ENCODE data around the gene PLEKHF1. TPM values are rescaled to one million over a fixed set of nuclear protein-coding genes. Genes with fewer than 3 reads are reported as not detected.

PLEKHF1 gene
- polyA plus RNA-seq, 1 donor = 2.5 TPM

DNA sequence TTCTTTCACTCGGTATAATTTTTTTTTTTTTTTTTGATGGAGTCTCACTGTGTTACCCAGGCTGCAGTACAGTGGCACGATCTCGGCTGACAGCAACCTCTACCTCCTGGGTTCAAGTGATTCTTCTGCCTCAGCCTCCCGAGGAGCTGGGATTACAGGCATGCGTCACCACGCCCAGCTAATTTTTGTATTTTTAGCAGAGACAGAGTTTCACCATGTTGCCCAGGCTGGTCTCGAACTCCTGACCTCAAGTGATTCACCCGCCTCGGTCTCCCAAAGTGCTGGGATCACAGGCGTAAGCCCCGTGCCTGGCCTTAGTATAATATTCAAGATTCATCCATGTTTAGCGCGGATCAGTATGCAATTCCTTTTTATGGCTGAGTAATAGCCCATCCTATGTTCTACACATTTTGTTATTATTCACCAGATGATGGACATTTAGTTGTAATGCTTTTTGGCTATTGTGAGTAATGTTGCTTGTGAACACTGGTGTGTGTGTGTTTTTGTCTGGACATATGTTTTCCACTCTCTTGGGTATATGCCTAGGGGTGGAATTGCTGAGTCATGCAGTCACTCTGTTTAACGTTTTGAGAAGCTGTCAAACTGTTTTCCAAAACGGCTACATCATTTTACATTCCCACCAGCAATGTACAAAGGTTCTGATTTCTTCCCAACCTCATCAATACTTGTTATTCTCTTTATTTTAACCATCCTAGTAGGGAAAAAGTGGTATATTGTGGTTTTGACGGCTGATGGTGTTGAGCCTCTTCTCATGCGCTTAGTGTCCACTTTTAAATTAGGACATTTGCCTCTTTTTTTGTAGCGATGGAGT is 22.9 kb downstream of the PLEKHF1 start:
- Histone ChIP-seq H3K27ac (ENCODE audit: low read length) (no peak overlapping the region), H3K36me3 (ENCODE audit: control insufficient read depth, insufficient read depth, low read length) (no peaks in the 10 kb centered on the region), H3K27me3 (ENCODE audit: control insufficient read depth, insufficient read depth, low read length) (no peaks in the 10 kb centered on the region), H3K9me3 (ENCODE audit: control insufficient read depth, low read depth, low read length) (no peaks in the 10 kb centered on the region), H3K4me1 (ENCODE audit: control insufficient read depth, insufficient read depth, low read length) (no peaks in the 10 kb centered on the region), H3K4me3 (ENCODE audit: low read length) (no peak overlapping the region)
- WGBS (ENCODE audit: insufficient coverage, low lambda C conversion rate) = 70% methylated on average over 3 of the region's 18 CpGs
- no peak for DNase-seq

DNA sequence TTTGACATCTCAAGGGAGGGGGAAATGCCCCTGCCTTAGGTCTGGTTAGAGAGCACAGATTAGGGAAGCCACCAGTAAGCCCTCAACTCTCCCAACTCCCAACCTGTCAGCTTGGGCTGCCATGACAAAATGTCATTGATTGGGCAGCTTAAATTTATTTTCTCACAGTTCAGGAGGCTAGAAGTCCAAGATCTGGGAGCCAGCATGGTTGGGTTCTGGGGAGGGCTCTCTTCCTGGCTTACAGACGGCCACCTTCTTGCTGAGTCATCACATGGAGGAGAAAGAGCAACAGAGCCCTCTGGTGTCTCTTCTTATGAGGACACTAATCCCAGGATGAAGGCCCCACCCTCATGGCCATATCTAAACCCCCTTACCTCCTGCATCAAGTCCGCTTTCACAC is 25.6 kb downstream of the PLEKHF1 start:
- Histone ChIP-seq H3K4me3 (ENCODE audit: low read length) (no peak overlapping the region), H3K36me3 (ENCODE audit: control insufficient read depth, insufficient read depth, low read length) (no peaks in the 10 kb centered on the region), H3K9me3 (ENCODE audit: control insufficient read depth, low read depth, low read length) (no peaks in the 10 kb centered on the region), H3K4me1 (ENCODE audit: control insufficient read depth, insufficient read depth, low read length) (no peaks in the 10 kb centered on the region), H3K27ac (ENCODE audit: low read length) (no peak overlapping the region), H3K27me3 (ENCODE audit: control insufficient read depth, insufficient read depth, low read length) (no peaks in the 10 kb centered on the region)
- no peak for DNase-seq
- no CpG with 5 or more reads among the region's 2 CpGs for WGBS (ENCODE audit: insufficient coverage, low lambda C conversion rate)

DNA sequence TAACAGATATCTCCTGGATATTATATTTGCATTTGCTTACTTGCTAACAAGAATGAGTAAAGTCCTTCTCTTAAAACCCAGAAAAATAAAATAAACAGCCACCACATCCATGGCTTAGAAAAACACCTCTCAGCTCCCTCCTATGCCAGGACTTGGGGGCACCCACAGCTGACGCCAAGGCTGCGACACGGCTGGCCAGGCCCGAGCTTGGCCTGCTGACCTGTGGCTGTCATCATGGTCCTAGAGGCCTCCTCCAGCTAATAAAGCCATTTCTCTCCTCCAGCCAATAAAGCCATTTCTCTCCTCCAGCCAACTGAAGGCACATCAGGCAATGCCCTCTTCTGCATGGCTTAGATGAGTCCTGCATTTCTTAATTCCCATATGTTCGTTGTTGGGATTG is 28.9 kb downstream of the PLEKHF1 start:
- H3K4me1 ChIP-seq (ENCODE audit: control insufficient read depth, insufficient read depth, low read length) = no peaks in the 10 kb centered on the region
- H3K9me3 ChIP-seq (ENCODE audit: control insufficient read depth, low read depth, low read length) = no peaks in the 10 kb centered on the region
- no peak overlapping the region for H3K27ac ChIP-seq (ENCODE audit: low read length)
- H3K4me3 ChIP-seq (ENCODE audit: low read length) = no peak overlapping the region
- no peak for DNase-seq
- no CpG with 5 or more reads among the region's 5 CpGs for WGBS (ENCODE audit: insufficient coverage, low lambda C conversion rate)
- no peaks in the 10 kb centered on the region for H3K27me3 ChIP-seq (ENCODE audit: control insufficient read depth, insufficient read depth, low read length)
- H3K36me3 ChIP-seq (ENCODE audit: control insufficient read depth, insufficient read depth, low read length) = no peaks in the 10 kb centered on the region

DNA sequence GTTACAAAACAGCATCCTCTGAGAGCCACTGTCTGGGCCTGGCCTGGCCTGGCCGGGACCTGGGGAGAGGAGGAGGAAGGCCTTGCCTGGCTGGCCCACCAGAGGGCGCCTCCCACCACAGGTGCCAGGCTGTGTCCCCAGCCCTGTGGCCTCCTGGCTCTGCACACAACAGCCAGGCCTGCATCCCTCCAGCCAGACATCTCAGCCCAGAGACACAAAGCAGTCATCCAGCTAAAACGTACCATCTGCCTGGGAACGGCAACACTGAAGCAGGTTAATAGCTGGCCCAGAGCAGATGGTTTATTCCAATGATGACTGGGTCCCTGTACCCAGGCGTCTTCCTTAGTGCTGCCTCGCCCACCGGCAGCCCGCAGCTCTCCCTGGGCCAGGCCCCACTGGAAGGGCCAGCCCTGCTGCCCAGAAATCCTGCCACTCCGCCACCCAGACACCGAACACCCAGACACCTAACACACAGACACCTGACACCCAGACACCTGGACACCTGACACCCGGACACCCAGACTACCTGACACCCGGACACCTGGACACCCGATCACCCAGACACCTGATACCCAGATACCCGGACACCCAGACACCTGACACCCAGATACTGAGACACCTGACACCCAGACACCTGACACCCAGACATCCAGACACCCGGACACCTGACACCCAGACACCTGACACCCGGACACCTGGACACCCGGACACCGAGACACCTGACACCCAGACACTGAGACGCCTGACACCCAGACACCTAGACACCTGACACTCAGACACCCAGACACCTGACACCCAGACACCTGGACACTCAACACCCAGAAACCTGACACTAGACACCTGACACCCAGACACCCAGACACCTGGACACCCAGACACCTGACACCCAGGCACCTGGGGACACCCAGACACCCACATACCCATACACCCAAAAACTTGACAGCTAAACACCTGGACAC is 29.7 kb downstream of the PLEKHF1 start:
- Histone ChIP-seq H3K27me3 (ENCODE audit: control insufficient read depth, insufficient read depth, low read length) (no peaks in the 10 kb centered on the region), H3K27ac (ENCODE audit: low read length) (no peak overlapping the region), H3K9me3 (ENCODE audit: control insufficient read depth, low read depth, low read length) (no peaks in the 10 kb centered on the region), H3K4me1 (ENCODE audit: control insufficient read depth, insufficient read depth, low read length) (no peaks in the 10 kb centered on the region), H3K36me3 (ENCODE audit: control insufficient read depth, insufficient read depth, low read length) (no peaks in the 10 kb centered on the region), H3K4me3 (ENCODE audit: low read length) (no peak overlapping the region)
- peak; percentile 62 to 71 for DNase-seq
- WGBS (ENCODE audit: insufficient coverage, low lambda C conversion rate) = no CpG with 5 or more reads among the region's 19 CpGs

DNA sequence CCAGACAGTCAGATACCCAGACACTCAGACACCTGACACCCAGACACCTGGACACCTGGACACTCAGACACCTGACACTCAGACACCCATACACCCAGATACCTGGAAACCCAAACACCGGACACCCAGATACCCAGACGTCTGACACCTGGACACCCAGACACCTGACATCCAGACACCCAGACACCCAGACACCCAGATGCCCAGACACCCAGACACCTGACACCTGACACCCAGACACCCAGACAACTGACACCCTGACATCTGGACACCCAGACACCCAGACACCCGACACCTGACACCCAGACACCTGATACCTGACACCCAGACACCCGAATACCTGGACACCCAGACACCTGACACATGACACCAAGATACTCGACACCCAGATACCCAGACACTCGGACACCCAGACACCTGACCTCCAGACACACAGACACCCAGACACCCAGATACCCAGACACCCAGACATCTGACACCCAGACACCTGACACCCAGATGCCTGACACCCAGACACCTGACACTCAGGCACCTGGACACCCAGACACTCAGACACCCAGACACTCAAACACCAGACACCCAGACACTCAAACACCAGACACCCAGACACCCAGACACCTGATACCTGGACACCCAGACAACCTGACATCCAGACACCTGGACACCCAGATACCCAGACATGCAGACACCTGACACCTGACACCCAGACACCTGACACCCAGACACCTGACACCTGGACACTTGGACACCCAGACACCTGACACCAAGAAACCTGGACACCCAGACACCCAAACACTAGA is 30.7 kb downstream of the PLEKHF1 start:
- H3K9me3 ChIP-seq (ENCODE audit: control insufficient read depth, low read depth, low read length) = no peaks in the 10 kb centered on the region
- no peak overlapping the region for H3K27ac ChIP-seq (ENCODE audit: low read length)
- H3K4me3 ChIP-seq (ENCODE audit: low read length) = no peak overlapping the region
- no peaks in the 10 kb centered on the region for H3K4me1 ChIP-seq (ENCODE audit: control insufficient read depth, insufficient read depth, low read length)
- no peak for DNase-seq
- WGBS (ENCODE audit: insufficient coverage, low lambda C conversion rate) = no CpG with 5 or more reads among the region's 6 CpGs
- no peaks in the 10 kb centered on the region for H3K36me3 ChIP-seq (ENCODE audit: control insufficient read depth, insufficient read depth, low read length)
- no peaks in the 10 kb centered on the region for H3K27me3 ChIP-seq (ENCODE audit: control insufficient read depth, insufficient read depth, low read length)

DNA sequence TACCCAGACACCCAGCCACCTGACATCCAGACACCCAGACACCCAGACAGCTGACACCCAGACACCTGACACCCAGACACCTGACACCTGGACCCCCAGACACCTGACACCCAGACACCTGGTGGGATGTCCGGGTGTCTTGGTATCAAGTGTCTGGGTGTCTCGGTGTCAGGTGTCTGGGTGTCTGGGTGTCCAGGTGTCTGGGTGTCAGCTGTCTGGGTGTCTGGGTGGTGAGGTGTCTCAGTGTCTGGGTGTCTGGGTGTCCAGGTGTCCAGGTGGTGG is 31.2 kb downstream of the PLEKHF1 start:
- DNase-seq = no peak

DNA sequence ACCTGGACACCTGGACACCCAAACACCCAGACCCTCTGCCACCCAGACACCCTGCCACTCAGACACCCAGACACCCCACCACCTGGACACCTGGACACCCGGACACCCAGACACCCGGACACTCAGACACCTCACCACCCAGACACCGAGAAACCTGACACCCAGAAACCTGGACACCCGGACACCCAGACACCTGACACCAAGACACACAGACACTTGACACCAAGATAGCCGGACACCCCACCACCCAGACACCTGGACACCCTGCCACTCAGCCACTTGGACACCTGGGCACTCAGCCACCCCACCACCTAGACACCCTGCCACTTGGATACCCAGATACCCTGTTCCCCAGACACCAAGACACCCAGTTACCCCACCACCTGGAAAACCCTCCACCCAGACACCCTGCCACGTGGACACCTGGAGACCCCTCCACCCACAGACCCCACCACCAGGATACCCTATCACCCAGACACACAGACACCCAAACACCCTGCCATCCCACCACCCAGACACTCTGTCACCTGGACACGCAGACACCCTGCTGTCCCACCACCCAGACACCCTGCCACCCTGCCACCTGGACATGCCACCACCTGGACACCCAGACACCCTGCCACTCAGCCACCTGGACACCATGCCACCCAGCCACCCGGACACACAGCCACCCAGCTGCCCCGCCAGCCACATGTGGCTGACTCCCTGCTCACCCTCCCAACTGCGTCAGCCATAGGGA is 32.4 kb downstream of the PLEKHF1 start:
- no peaks in the 10 kb centered on the region for H3K4me1 ChIP-seq (ENCODE audit: control insufficient read depth, insufficient read depth, low read length)
- no peak overlapping the region for H3K27ac ChIP-seq (ENCODE audit: low read length)
- WGBS (ENCODE audit: insufficient coverage, low lambda C conversion rate) = no CpG with 5 or more reads among the region's 10 CpGs
- H3K36me3 ChIP-seq (ENCODE audit: control insufficient read depth, insufficient read depth, low read length) = peaks cover 14% of the 10 kb centered on the region
- DNase-seq = no peak
- no peaks in the 10 kb centered on the region for H3K9me3 ChIP-seq (ENCODE audit: control insufficient read depth, low read depth, low read length)
- no peak overlapping the region for H3K4me3 ChIP-seq (ENCODE audit: low read length)
- H3K27me3 ChIP-seq (ENCODE audit: control insufficient read depth, insufficient read depth, low read length) = no peaks in the 10 kb centered on the region

More for the DNA sequence above, 31.2 kb downstream of the PLEKHF1 start:
- Histone ChIP-seq H3K9me3 (ENCODE audit: control insufficient read depth, low read depth, low read length) (no peaks in the 10 kb centered on the region), H3K4me3 (ENCODE audit: low read length) (no peak overlapping the region), H3K27ac (ENCODE audit: low read length) (no peak overlapping the region), H3K36me3 (ENCODE audit: control insufficient read depth, insufficient read depth, low read length) (peaks cover 2% of the 10 kb centered on the region), H3K4me1 (ENCODE audit: control insufficient read depth, insufficient read depth, low read length) (no peaks in the 10 kb centered on the region), H3K27me3 (ENCODE audit: control insufficient read depth, insufficient read depth, low read length) (no peaks in the 10 kb centered on the region)
- WGBS (ENCODE audit: insufficient coverage, low lambda C conversion rate) = no CpG with 5 or more reads among the region's 2 CpGs

DNA sequence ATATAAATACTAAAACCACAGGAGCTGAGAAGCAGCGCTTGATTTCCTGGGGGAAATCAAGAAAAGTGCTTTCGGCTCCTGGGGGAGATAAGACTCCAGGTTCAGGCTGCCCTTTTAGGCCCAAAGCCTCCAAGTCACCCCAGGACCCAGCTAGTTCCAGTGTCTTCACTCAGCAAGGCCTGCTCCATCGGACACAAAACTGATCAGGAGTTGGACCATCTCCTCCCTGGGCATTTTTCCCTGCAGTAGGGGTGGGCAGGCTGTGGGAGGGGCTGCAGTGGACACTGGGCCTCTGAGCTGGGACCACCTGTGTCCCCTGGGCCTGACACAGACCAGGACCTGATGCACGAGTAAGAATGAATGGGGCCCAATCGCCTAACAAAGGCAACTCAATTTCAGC is 34.6 kb downstream of the PLEKHF1 start:
- Histone ChIP-seq H3K9me3 (ENCODE audit: control insufficient read depth, low read depth, low read length) (no peaks in the 10 kb centered on the region), H3K4me3 (ENCODE audit: low read length) (no peak overlapping the region), H3K4me1 (ENCODE audit: control insufficient read depth, insufficient read depth, low read length) (no peaks in the 10 kb centered on the region), H3K27me3 (ENCODE audit: control insufficient read depth, insufficient read depth, low read length) (no peaks in the 10 kb centered on the region), H3K27ac (ENCODE audit: low read length) (no peak overlapping the region), H3K36me3 (ENCODE audit: control insufficient read depth, insufficient read depth, low read length) (peaks cover 20% of the 10 kb centered on the region)
- WGBS (ENCODE audit: insufficient coverage, low lambda C conversion rate) = no CpG with 5 or more reads among the region's 5 CpGs
- no peak for DNase-seq

DNA sequence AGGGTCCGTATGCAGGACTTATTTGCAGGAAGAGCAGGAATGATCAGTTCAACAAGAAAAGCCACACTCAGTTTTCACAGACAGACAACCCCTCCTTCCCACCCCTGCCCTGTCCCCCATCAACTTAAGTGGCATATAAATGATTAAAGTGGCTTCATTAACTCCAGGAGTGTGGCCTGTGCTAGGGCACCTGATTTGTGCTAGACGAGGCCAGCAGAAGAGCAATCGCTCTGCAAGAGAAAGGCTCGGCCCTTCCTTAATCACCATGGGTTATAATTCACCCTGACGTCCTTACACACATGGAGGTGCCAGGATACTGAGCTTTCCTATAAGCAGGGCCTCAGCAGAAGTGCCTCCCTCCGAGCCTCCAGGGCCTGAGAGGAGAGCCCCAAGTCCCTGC is 35.2 kb downstream of the PLEKHF1 start:
- peaks cover 22% of the 10 kb centered on the region for H3K36me3 ChIP-seq (ENCODE audit: control insufficient read depth, insufficient read depth, low read length)
- H3K4me3 ChIP-seq (ENCODE audit: low read length) = no peak overlapping the region
- no peak for DNase-seq
- H3K9me3 ChIP-seq (ENCODE audit: control insufficient read depth, low read depth, low read length) = no peaks in the 10 kb centered on the region
- H3K27me3 ChIP-seq (ENCODE audit: control insufficient read depth, insufficient read depth, low read length) = no peaks in the 10 kb centered on the region
- no peaks in the 10 kb centered on the region for H3K4me1 ChIP-seq (ENCODE audit: control insufficient read depth, insufficient read depth, low read length)
- H3K27ac ChIP-seq (ENCODE audit: low read length) = no peak overlapping the region
- WGBS (ENCODE audit: insufficient coverage, low lambda C conversion rate) = no CpG with 5 or more reads among the region's 6 CpGs

Measured in large intestine (tissue), 3 donors.